Keratinocyte (primary cell): ENCODE results near the gene IGF1R. TPM values are rescaled to one million over a fixed set of nuclear protein-coding genes. Genes with fewer than 3 reads are reported as not detected.

Source experiments
- DNase-seq: peaks from one replicate; pipeline ENCODE4 v3.0.0-alpha.2; 2011; ENCODE audit warnings: low read depth, missing footprints, low spot score
- FAIRE-seq: peaks from 2 replicates; lab custom pipeline; 2011; peaks lifted over from hg19 to GRCh38; lab: Jason Lieb, UNC
- H2AFZ ChIP-seq: 2 replicates; pipeline ENCODE4 v1.6.0; 2012; ENCODE audit warnings: low read length, control low read depth, inconsistent platforms; ENCODE audit not compliant: control insufficient read depth
- H3K27ac ChIP-seq: 2 replicates; pipeline ENCODE4 v1.5.1; 2011; ENCODE audit warnings: low read length; ENCODE audit not compliant: control insufficient read depth, insufficient read depth
- H3K27me3 ChIP-seq: 3 replicates; pipeline ENCODE4 v1.6.0; 2011; ENCODE audit warnings: low read length; ENCODE audit not compliant: control insufficient read depth, insufficient read depth; ENCODE audit errors: extremely low read depth
- H3K36me3 ChIP-seq, 2 experiments: 2 replicates in 1 of 2; 3 replicates in 1 of 2; pipeline ENCODE4 v1.5.1; 2011; ENCODE audit warnings: low read length in 2 of 2, mild to moderate bottlenecking in 1 of 2; ENCODE audit not compliant: control insufficient read depth in 2 of 2, insufficient read depth in 2 of 2; ENCODE audit errors: extremely low read depth in 1 of 2
- H3K4me1 ChIP-seq: 3 replicates; pipeline ENCODE4 v1.5.1; 2011; ENCODE audit warnings: low read length; ENCODE audit not compliant: control insufficient read depth, insufficient read depth; ENCODE audit errors: extremely low read depth
- H3K4me2 ChIP-seq: 3 replicates; pipeline ENCODE4 v1.6.0; 2011; ENCODE audit warnings: low read depth, low read length; ENCODE audit not compliant: control insufficient read depth, insufficient read depth; ENCODE audit errors: extremely low read depth
- H3K4me3 ChIP-seq, 3 experiments: fragments of 200-600 bp in 1 of 3; sonication (generic) in 1 of 3; 2 replicates in 2 of 3; 3 replicates in 1 of 3; pipeline ENCODE4 v1.5.1; 2011 to 2016; ENCODE audit warnings: low read length in 3 of 3, mild to moderate bottlenecking in 3 of 3, control low read depth in 2 of 3, inconsistent platforms in 1 of 3, low read depth in 1 of 3, mixed read lengths in 1 of 3, mixed run types in 1 of 3, moderate library complexity in 1 of 3; ENCODE audit not compliant: control insufficient read depth in 2 of 3, insufficient read depth in 2 of 3; ENCODE audit errors: extremely low read depth in 1 of 3
- H3K79me2 ChIP-seq: 2 replicates; pipeline ENCODE4 v1.6.0; 2012; ENCODE audit warnings: low read length; ENCODE audit not compliant: control insufficient read depth, insufficient read depth
- H3K9ac ChIP-seq: 3 replicates; pipeline ENCODE4 v1.6.0; 2011; ENCODE audit warnings: low read length; ENCODE audit not compliant: control insufficient read depth, insufficient read depth; ENCODE audit errors: extremely low read depth
- H3K9me1 ChIP-seq: 3 replicates; pipeline ENCODE4 v1.6.0; 2011; ENCODE audit warnings: low read length; ENCODE audit not compliant: control insufficient read depth, insufficient read depth; ENCODE audit errors: extremely low read depth
- H3K9me3 ChIP-seq: 2 replicates; pipeline ENCODE4 v1.5.1; 2012; ENCODE audit warnings: low read depth, low read length; ENCODE audit not compliant: control insufficient read depth
- H4K20me1 ChIP-seq: 3 replicates; pipeline ENCODE4 v1.6.0; 2011; ENCODE audit warnings: low read length; ENCODE audit not compliant: control insufficient read depth, insufficient read depth; ENCODE audit errors: extremely low read depth
- EZH2 ChIP-seq: IDR thresholded peaks from one replicate; pipeline ENCODE4 v1.6.1; 2012; ENCODE audit warnings: inconsistent platforms, mild to moderate bottlenecking, low read length, moderate library complexity
- dilution Hi-C: fragments of 300-500 bp; cut with MboI; formaldehyde crosslinking; loops from one replicate; pipeline ENCODE4 v1.7.0; 2020; ENCODE audit warnings: low sequenced_read_pairs; ENCODE audit not compliant: extremely low pct_ligation_motif_present
- polyA plus RNA-seq, 5 experiments: library from polyadenylated mRNA; depleted of rRNA in 3 of 5; stranded (reverse) in 3 of 5; stranded (forward) in 1 of 5; unstranded in 1 of 5; fragments of >200 nt; gene quantifications; 1 replicate in 1 of 5; 2 replicates in 3 of 5; 3 replicates in 1 of 5; pipeline versions ENCODE4 v1.2.1 to v1.2.3, GENCODE V29; 2011 to 2012; ENCODE audit warnings: missing spikeins in 2 of 5, low read depth in 1 of 5, low replicate concordance in 1 of 5
- TF ChIP-seq, protein P1 (sequence below), 3 experiments: IDR thresholded peaks in 1 of 3; conservative IDR thresholded peaks in 1 of 3; optimal IDR thresholded peaks in 1 of 3; 2 replicates in 2 of 3; 3 replicates in 1 of 3; pipeline versions ENCODE3 to v1.5.1; 2011; ENCODE audit warnings: low read length in 3 of 3, mild to moderate bottlenecking in 3 of 3, moderate library complexity in 2 of 3, control low read depth in 1 of 3, inconsistent platforms in 1 of 3; ENCODE audit not compliant: insufficient read depth in 2 of 3; ENCODE audit errors: extremely low read depth in 1 of 3

IGF1R gene
- polyA plus RNA-seq, 1 donor (not counting 4 experiments of a cell fraction or from before 2014, with no cell fraction given) = 14.5 TPM

DNA sequence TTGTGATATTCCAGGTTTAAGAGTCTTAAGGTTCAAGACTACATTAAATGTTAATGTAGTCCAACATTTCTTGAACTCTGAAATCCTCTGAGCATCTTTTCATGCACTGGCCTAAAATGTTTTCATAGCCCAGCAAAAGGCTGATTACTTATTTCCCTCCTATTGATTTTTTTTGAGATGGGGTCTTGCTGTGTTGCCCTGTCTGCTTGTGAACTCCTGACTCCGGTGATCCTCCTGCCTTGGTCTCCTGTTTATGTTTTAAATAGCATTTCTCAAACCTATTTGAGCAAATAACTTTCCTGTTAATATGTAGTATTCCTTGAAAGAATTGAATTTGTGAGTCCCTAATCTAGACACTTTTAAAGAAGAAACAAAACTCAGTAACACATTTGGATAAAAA is 133.5 kb downstream of the IGF1R start:
- no peak overlapping the region for H3K4me2 ChIP-seq
- peaks cover 80% of the 10 kb centered on the region for H3K79me2 ChIP-seq
- H4K20me1 ChIP-seq = peaks cover 2% of the 10 kb centered on the region
- H3K4me1 ChIP-seq = peaks cover 8% of the 10 kb centered on the region
- no peaks in the 10 kb centered on the region for H3K27me3 ChIP-seq
- no peak overlapping the region for H3K9ac ChIP-seq
- dilution Hi-C loops = no loop called here
- FAIRE-seq (peak; percentile 9), DNase-seq (no peak)
- no peaks in the 10 kb centered on the region for H3K9me1 ChIP-seq
- TF ChIP-seq, protein P1, sequence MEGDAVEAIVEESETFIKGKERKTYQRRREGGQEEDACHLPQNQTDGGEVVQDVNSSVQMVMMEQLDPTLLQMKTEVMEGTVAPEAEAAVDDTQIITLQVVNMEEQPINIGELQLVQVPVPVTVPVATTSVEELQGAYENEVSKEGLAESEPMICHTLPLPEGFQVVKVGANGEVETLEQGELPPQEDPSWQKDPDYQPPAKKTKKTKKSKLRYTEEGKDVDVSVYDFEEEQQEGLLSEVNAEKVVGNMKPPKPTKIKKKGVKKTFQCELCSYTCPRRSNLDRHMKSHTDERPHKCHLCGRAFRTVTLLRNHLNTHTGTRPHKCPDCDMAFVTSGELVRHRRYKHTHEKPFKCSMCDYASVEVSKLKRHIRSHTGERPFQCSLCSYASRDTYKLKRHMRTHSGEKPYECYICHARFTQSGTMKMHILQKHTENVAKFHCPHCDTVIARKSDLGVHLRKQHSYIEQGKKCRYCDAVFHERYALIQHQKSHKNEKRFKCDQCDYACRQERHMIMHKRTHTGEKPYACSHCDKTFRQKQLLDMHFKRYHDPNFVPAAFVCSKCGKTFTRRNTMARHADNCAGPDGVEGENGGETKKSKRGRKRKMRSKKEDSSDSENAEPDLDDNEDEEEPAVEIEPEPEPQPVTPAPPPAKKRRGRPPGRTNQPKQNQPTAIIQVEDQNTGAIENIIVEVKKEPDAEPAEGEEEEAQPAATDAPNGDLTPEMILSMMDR (optimal IDR thresholded peaks at IDR 0.05 in 1 of 3, IDR thresholded peaks at IDR 0.05 in 1 of 3, conservative IDR thresholded peaks at IDR 0.05 in 1 of 3; ENCODE audit: extremely low read depth in 1 of 3, insufficient read depth in 2 of 3, low read length in 3 of 3) = no peak
- no peak overlapping the region for H2AFZ ChIP-seq
- no peak overlapping the region for H3K27ac ChIP-seq
- H3K9me3 ChIP-seq = no peaks in the 10 kb centered on the region
- H3K36me3 ChIP-seq = no peaks in the 10 kb centered on the region
- H3K4me3 ChIP-seq = no peak overlapping the region

DNA sequence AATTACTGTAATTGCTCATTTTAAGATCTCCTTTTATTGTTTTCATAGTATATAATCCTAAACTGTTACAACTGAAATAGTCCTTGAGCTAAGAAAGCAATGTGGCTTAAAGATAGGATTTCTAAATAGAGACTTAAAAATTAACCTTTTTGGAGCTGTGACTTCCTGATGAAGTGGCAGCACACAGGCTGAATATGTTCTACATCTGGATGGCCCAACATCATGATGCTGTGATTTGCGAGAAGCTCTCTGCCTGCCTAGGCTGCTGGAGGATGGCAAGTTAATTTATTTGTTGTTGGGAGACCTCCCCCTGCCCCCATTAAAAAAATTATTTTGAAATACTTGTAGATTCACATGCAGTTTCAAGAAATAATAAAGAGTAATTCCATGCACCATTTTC is 134.5 kb downstream of the IGF1R start:
- peaks cover 15% of the 10 kb centered on the region for H3K4me1 ChIP-seq
- no peak overlapping the region for H3K4me2 ChIP-seq
- dilution Hi-C loops = no loop called here
- H2AFZ ChIP-seq = no peak overlapping the region
- no peak overlapping the region for H3K4me3 ChIP-seq
- DNase-seq = no peak
- TF ChIP-seq, protein P1 (optimal IDR thresholded peaks at IDR 0.05 in 1 of 3, IDR thresholded peaks at IDR 0.05 in 1 of 3, conservative IDR thresholded peaks at IDR 0.05 in 1 of 3; ENCODE audit: extremely low read depth in 1 of 3, insufficient read depth in 2 of 3, low read length in 3 of 3) = no peak
- no peak for TF ChIP-seq EZH2
- H3K79me2 ChIP-seq = peaks cover 80% of the 10 kb centered on the region
- no peaks in the 10 kb centered on the region for H3K27me3 ChIP-seq
- FAIRE-seq = no peak
- H3K27ac ChIP-seq = no peak overlapping the region
- H3K9me3 ChIP-seq = no peaks in the 10 kb centered on the region
- no peaks in the 10 kb centered on the region for H3K36me3 ChIP-seq
- peaks cover 2% of the 10 kb centered on the region for H3K9me1 ChIP-seq
- H4K20me1 ChIP-seq = peaks cover 3% of the 10 kb centered on the region
- H3K9ac ChIP-seq = no peak overlapping the region
